ENCODE data around the gene ERICH4.

DNA sequence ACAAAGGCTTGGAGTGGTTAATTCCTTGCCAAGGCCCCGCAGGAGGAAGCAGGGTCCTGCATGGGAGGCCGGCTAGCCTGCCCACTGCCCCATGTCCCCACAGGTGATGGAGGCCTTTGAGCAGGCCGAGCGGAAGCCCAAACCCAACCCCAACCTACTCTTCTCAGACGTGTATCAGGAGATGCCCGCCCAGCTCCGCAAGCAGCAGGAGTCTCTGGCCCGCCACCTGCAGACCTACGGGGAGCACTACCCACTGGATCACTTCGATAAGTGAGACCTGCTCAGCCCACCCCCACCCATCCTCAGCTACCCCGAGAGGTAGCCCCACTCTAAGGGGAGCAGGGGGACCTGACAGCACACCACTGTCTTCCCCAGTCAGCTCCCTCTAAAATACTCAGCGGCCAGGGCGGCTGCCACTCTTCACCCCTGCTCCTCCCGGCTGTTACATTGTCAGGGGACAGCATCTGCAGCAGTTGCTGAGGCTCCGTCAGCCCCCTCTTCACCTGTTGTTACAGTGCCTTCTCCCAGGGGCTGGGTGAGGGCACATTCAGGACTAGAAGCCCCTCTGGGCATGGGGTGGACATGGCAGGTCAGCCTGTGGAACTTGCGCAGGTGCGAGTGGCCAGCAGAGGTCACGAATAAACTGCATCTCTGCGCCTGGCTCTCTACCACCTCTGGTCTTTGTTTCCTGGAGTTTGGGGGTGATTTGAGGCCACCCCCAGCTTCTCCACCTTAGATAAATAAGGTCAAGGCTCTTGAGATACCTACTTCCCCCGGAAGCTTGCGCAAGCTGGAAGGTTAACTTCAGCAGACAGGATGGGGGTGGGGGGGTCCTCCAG is 18.4 kb upstream of the ERICH4 start:
- TF ChIP-seq, protein P1, sequence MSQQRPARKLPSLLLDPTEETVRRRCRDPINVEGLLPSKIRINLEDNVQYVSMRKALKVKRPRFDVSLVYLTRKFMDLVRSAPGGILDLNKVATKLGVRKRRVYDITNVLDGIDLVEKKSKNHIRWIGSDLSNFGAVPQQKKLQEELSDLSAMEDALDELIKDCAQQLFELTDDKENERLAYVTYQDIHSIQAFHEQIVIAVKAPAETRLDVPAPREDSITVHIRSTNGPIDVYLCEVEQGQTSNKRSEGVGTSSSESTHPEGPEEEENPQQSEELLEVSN (IDR thresholded peaks at IDR 0.05; ENCODE audit: borderline replicate concordance, low read depth), result no peak
- TF ChIP-seq JUNB (IDR thresholded peaks at IDR 0.05), result no peak
- no peak for TF ChIP-seq HOXB13 (CRISPR knock-in tag; IDR thresholded peaks at IDR 0.05; ENCODE audit: low read depth)
- TF ChIP-seq, protein P2, sequence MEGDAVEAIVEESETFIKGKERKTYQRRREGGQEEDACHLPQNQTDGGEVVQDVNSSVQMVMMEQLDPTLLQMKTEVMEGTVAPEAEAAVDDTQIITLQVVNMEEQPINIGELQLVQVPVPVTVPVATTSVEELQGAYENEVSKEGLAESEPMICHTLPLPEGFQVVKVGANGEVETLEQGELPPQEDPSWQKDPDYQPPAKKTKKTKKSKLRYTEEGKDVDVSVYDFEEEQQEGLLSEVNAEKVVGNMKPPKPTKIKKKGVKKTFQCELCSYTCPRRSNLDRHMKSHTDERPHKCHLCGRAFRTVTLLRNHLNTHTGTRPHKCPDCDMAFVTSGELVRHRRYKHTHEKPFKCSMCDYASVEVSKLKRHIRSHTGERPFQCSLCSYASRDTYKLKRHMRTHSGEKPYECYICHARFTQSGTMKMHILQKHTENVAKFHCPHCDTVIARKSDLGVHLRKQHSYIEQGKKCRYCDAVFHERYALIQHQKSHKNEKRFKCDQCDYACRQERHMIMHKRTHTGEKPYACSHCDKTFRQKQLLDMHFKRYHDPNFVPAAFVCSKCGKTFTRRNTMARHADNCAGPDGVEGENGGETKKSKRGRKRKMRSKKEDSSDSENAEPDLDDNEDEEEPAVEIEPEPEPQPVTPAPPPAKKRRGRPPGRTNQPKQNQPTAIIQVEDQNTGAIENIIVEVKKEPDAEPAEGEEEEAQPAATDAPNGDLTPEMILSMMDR (IDR thresholded peaks at IDR 0.05), result no peak
- TF ChIP-seq POLR2A (IDR thresholded peaks at IDR 0.05; ENCODE audit: low read length), result no peak
- TF ChIP-seq CBX2 (IDR thresholded peaks at IDR 0.05; ENCODE audit: borderline replicate concordance, low read depth), result no peak
- TF ChIP-seq EP300 (IDR thresholded peaks at IDR 0.05), result no peak
- no peak for TF ChIP-seq ZC3H11A (IDR thresholded peaks at IDR 0.05)
- no peak for TF ChIP-seq HMGXB4 (CRISPR knock-in tag; IDR thresholded peaks at IDR 0.05; ENCODE audit: borderline replicate concordance)
- no peak for TF ChIP-seq MYC (IDR thresholded peaks at IDR 0.05; ENCODE audit: borderline replicate concordance, low read length)
- no peak for TF ChIP-seq MAX (IDR thresholded peaks at IDR 0.05)
- TF ChIP-seq REST (IDR thresholded peaks at IDR 0.05), result no peak
- TF ChIP-seq EHMT2 (IDR thresholded peaks at IDR 0.05; ENCODE audit: low read depth), result no peak
- peak in 1 of 2 experiments; percentile 57; a peak in 2 of 4 replicates for TF ChIP-seq CEBPB (IDR thresholded peaks at IDR 0.05)
